Renal cortex interstitium (tissue), 11 donors: ENCODE measurements around the gene TRIP13. TPM values are rescaled to one million over a fixed set of nuclear protein-coding genes. Genes with fewer than 3 reads are reported as not detected.

Experiments
- DNase-seq, 11 donors: peaks; one replicate each; pipeline ENCODE4 v3.0.0-alpha.2; 2013; ENCODE audit warnings: low read depth in 9 of 11, low spot score in 4 of 11; ENCODE audit errors: extremely low read depth in 1 of 11
- polyA plus RNA-seq, 3 donors: library from polyadenylated mRNA; unstranded; fragments of 120-200 nt; gene quantifications; one replicate each; pipeline ENCODE4 v1.2.1, GENCODE V29; 2013; ENCODE audit not compliant: insufficient read length in 3 of 3

Gene TRIP13
- polyA plus RNA-seq, 3 donors = 11.0 to 19.0 (median 16.1) TPM

GRCh38 chr5:885529-885928 is 7.2 kb upstream of the TRIP13 start:
- no peak for DNase-seq

GRCh38 chr5:886036-886435 is 6.6 kb upstream of the TRIP13 start:
- DNase-seq = no peak

- no peak for DNase-seq
Observed at GRCh38 chr5:886716-887325, 5.9 kb upstream of the TRIP13 start.

- no peak for DNase-seq
Observed at GRCh38 chr5:887947-888637, 4.6 kb upstream of the TRIP13 start.

GRCh38 chr5:888638-889035 is 4.0 kb upstream of the TRIP13 start:
- DNase-seq = no peak

- no peak for DNase-seq
Observed at GRCh38 chr5:889075-889710, 3.5 kb upstream of the TRIP13 start.

GRCh38 chr5:891117-891836 is 1.4 kb upstream of the TRIP13 start:
- DNase-seq = no peak

GRCh38 chr5:891837-892393 is 769 bp upstream of the TRIP13 start:
- DNase-seq = peak in 1 of 11 donors; percentile 9

GRCh38 chr5:893137-893506 is 438 bp downstream of the TRIP13 start:
- DNase-seq = no peak

GRCh38 chr5:893711-894110 is 1.0 kb downstream of the TRIP13 start:
- DNase-seq = no peak

- no peak for DNase-seq
Observed at GRCh38 chr5:900781-901180, 8.1 kb downstream of the TRIP13 start.

GRCh38 chr5:902129-902916 is 9.6 kb downstream of the TRIP13 start:
- no peak for DNase-seq

- DNase-seq = no peak
Observed at GRCh38 chr5:903756-904096, 11.0 kb downstream of the TRIP13 start.

GRCh38 chr5:905139-905642 is 12.5 kb downstream of the TRIP13 start:
- no peak for DNase-seq

- no peak for DNase-seq
Observed at GRCh38 chr5:907366-907910, 14.8 kb downstream of the TRIP13 start.

GRCh38 chr5:908172-908571 is 15.5 kb downstream of the TRIP13 start:
- DNase-seq = no peak

GRCh38 chr5:909086-909485 is 16.4 kb downstream of the TRIP13 start:
- DNase-seq = no peak

- DNase-seq = no peak
Observed at GRCh38 chr5:909994-910768, 17.5 kb downstream of the TRIP13 start.
